Keratinocyte (primary cell): ENCODE data around the gene VAC14. TPM values are rescaled to one million over a fixed set of nuclear protein-coding genes. Genes with fewer than 3 reads are reported as not detected.
A peak's percentile ranks its signal among the peaks of the same experiment; 100 is the strongest.

ENCODE experiments used
- DNase-seq: peaks from one replicate; pipeline ENCODE4 v3.0.0-alpha.2; 2011; ENCODE audit warnings: low read depth, missing footprints, low spot score
- FAIRE-seq: peaks from 2 replicates; lab custom pipeline; 2011; peaks lifted over from hg19 to GRCh38; lab: Jason Lieb, UNC
- H2AFZ ChIP-seq: 2 replicates; pipeline ENCODE4 v1.6.0; 2012; ENCODE audit warnings: low read length, control low read depth, inconsistent platforms; ENCODE audit not compliant: control insufficient read depth
- H3K27ac ChIP-seq: 2 replicates; pipeline ENCODE4 v1.5.1; 2011; ENCODE audit warnings: low read length; ENCODE audit not compliant: control insufficient read depth, insufficient read depth
- H3K27me3 ChIP-seq: 3 replicates; pipeline ENCODE4 v1.6.0; 2011; ENCODE audit warnings: low read length; ENCODE audit not compliant: control insufficient read depth, insufficient read depth; ENCODE audit errors: extremely low read depth
- H3K36me3 ChIP-seq, 2 experiments: 2 replicates in 1 of 2; 3 replicates in 1 of 2; pipeline ENCODE4 v1.5.1; 2011; ENCODE audit warnings: low read length in 2 of 2, mild to moderate bottlenecking in 1 of 2; ENCODE audit not compliant: control insufficient read depth in 2 of 2, insufficient read depth in 2 of 2; ENCODE audit errors: extremely low read depth in 1 of 2
- H3K4me1 ChIP-seq: 3 replicates; pipeline ENCODE4 v1.5.1; 2011; ENCODE audit warnings: low read length; ENCODE audit not compliant: control insufficient read depth, insufficient read depth; ENCODE audit errors: extremely low read depth
- H3K4me2 ChIP-seq: 3 replicates; pipeline ENCODE4 v1.6.0; 2011; ENCODE audit warnings: low read depth, low read length; ENCODE audit not compliant: control insufficient read depth, insufficient read depth; ENCODE audit errors: extremely low read depth
- H3K4me3 ChIP-seq, 3 experiments: fragments of 200-600 bp in 1 of 3; sonication (generic) in 1 of 3; 2 replicates in 2 of 3; 3 replicates in 1 of 3; pipeline ENCODE4 v1.5.1; 2011 to 2016; ENCODE audit warnings: low read length in 3 of 3, mild to moderate bottlenecking in 3 of 3, control low read depth in 2 of 3, inconsistent platforms in 1 of 3, low read depth in 1 of 3, mixed read lengths in 1 of 3, mixed run types in 1 of 3, moderate library complexity in 1 of 3; ENCODE audit not compliant: control insufficient read depth in 2 of 3, insufficient read depth in 2 of 3; ENCODE audit errors: extremely low read depth in 1 of 3
- H3K79me2 ChIP-seq: 2 replicates; pipeline ENCODE4 v1.6.0; 2012; ENCODE audit warnings: low read length; ENCODE audit not compliant: control insufficient read depth, insufficient read depth
- H3K9ac ChIP-seq: 3 replicates; pipeline ENCODE4 v1.6.0; 2011; ENCODE audit warnings: low read length; ENCODE audit not compliant: control insufficient read depth, insufficient read depth; ENCODE audit errors: extremely low read depth
- H3K9me1 ChIP-seq: 3 replicates; pipeline ENCODE4 v1.6.0; 2011; ENCODE audit warnings: low read length; ENCODE audit not compliant: control insufficient read depth, insufficient read depth; ENCODE audit errors: extremely low read depth
- H3K9me3 ChIP-seq: 2 replicates; pipeline ENCODE4 v1.5.1; 2012; ENCODE audit warnings: low read depth, low read length; ENCODE audit not compliant: control insufficient read depth
- H4K20me1 ChIP-seq: 3 replicates; pipeline ENCODE4 v1.6.0; 2011; ENCODE audit warnings: low read length; ENCODE audit not compliant: control insufficient read depth, insufficient read depth; ENCODE audit errors: extremely low read depth
- EZH2 ChIP-seq: IDR thresholded peaks from one replicate; pipeline ENCODE4 v1.6.1; 2012; ENCODE audit warnings: inconsistent platforms, mild to moderate bottlenecking, low read length, moderate library complexity
- dilution Hi-C: fragments of 300-500 bp; cut with MboI; formaldehyde crosslinking; loops from one replicate; pipeline ENCODE4 v1.7.0; 2020; ENCODE audit warnings: low sequenced_read_pairs; ENCODE audit not compliant: extremely low pct_ligation_motif_present
- polyA plus RNA-seq, 5 experiments: library from polyadenylated mRNA; depleted of rRNA in 3 of 5; stranded (reverse) in 3 of 5; stranded (forward) in 1 of 5; unstranded in 1 of 5; fragments of >200 nt; gene quantifications; 1 replicate in 1 of 5; 2 replicates in 3 of 5; 3 replicates in 1 of 5; pipeline versions ENCODE4 v1.2.1 to v1.2.3, GENCODE V29; 2011 to 2012; ENCODE audit warnings: missing spikeins in 2 of 5, low read depth in 1 of 5, low replicate concordance in 1 of 5
- TF ChIP-seq, protein P1 (sequence below), 3 experiments: IDR thresholded peaks in 1 of 3; conservative IDR thresholded peaks in 1 of 3; optimal IDR thresholded peaks in 1 of 3; 2 replicates in 2 of 3; 3 replicates in 1 of 3; pipeline versions ENCODE3 to v1.5.1; 2011; ENCODE audit warnings: low read length in 3 of 3, mild to moderate bottlenecking in 3 of 3, moderate library complexity in 2 of 3, control low read depth in 1 of 3, inconsistent platforms in 1 of 3; ENCODE audit not compliant: insufficient read depth in 2 of 3; ENCODE audit errors: extremely low read depth in 1 of 3

The VAC14 gene
- polyA plus RNA-seq, 1 donor (not counting 4 experiments of a cell fraction or from before 2014, with no cell fraction given), result 15.9 TPM

DNA sequence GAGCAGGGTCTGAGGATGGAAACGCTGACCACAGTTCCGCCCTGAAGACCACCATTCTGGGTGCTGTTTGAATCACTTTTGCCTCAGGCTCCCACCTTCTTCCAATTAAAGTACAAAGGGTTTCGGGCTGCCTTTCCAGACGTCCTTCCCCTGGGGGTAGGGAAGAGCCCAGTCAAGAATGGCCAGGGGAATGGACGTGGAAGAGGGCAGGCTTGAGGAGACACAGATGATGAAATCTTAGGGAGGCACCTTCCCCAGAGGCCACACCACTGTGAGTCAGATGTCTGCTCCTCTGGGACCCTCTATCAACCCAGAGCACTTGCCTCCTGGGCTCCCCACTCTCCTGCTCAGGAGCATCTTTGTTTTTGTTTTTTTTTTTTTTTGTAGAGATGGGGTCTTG lies 87.6 kb downstream of the VAC14 start:
- Histone ChIP-seq H3K4me3 (no peak overlapping the region), H2AFZ (no peak overlapping the region), H4K20me1 (no peaks in the 10 kb centered on the region), H3K9ac (no peak overlapping the region), H3K27ac (no peak overlapping the region), H3K36me3 (no peaks in the 10 kb centered on the region), H3K4me1 (peaks cover 35% of the 10 kb centered on the region), H3K4me2 (no peak overlapping the region), H3K79me2 (no peaks in the 10 kb centered on the region), H3K9me1 (no peaks in the 10 kb centered on the region), H3K9me3 (no peaks in the 10 kb centered on the region), H3K27me3 (no peaks in the 10 kb centered on the region)
- no peak for DNase-seq
- TF ChIP-seq, protein P1, sequence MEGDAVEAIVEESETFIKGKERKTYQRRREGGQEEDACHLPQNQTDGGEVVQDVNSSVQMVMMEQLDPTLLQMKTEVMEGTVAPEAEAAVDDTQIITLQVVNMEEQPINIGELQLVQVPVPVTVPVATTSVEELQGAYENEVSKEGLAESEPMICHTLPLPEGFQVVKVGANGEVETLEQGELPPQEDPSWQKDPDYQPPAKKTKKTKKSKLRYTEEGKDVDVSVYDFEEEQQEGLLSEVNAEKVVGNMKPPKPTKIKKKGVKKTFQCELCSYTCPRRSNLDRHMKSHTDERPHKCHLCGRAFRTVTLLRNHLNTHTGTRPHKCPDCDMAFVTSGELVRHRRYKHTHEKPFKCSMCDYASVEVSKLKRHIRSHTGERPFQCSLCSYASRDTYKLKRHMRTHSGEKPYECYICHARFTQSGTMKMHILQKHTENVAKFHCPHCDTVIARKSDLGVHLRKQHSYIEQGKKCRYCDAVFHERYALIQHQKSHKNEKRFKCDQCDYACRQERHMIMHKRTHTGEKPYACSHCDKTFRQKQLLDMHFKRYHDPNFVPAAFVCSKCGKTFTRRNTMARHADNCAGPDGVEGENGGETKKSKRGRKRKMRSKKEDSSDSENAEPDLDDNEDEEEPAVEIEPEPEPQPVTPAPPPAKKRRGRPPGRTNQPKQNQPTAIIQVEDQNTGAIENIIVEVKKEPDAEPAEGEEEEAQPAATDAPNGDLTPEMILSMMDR (optimal IDR thresholded peaks at IDR 0.05 in 1 of 3, IDR thresholded peaks at IDR 0.05 in 1 of 3, conservative IDR thresholded peaks at IDR 0.05 in 1 of 3; ENCODE audit: extremely low read depth in 1 of 3, insufficient read depth in 2 of 3, low read length in 3 of 3), result no peak
- TF ChIP-seq EZH2, result no peak
- dilution Hi-C loops, result no loop called here
- peak; percentile 49 for FAIRE-seq

DNA sequence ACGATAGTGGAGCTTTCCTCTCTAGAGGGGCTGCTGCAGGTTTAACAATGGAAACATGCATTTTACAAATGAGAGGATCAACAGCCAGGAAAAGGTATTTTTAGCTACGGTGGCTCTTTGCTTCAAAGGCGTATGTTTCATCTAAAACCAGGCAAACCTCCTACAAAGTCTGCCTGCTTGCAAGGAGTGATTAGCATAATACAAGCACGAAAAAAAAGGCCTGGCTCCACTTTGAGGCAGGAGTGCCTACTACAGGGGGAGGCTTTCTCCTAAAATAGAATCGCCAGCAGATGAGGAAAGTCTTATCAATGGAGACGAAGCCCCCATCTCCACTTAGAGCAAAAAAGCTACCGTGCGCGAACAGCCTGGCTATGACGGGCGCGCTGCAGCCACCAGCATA lies 88.0 kb downstream of the VAC14 start:
- Histone ChIP-seq H2AFZ (no peak overlapping the region), H3K4me1 (peaks cover 35% of the 10 kb centered on the region), H3K79me2 (no peaks in the 10 kb centered on the region), H3K9ac (no peak overlapping the region), H3K36me3 (no peaks in the 10 kb centered on the region), H3K9me1 (no peaks in the 10 kb centered on the region), H3K9me3 (no peaks in the 10 kb centered on the region), H3K4me2 (no peak overlapping the region), H3K27ac (no peak overlapping the region), H3K4me3 (no peak overlapping the region), H3K27me3 (no peaks in the 10 kb centered on the region), H4K20me1 (no peaks in the 10 kb centered on the region)
- DNase-seq (no peak), FAIRE-seq (no peak)
- TF ChIP-seq, protein P1 (optimal IDR thresholded peaks at IDR 0.05 in 1 of 3, IDR thresholded peaks at IDR 0.05 in 1 of 3, conservative IDR thresholded peaks at IDR 0.05 in 1 of 3; ENCODE audit: extremely low read depth in 1 of 3, insufficient read depth in 2 of 3, low read length in 3 of 3), result no peak
- no peak for TF ChIP-seq EZH2
- dilution Hi-C loops, result no loop called here
